ENCODE results near the gene INPP5K.
"Not testable (repeated sequence)": the region's sequence is repeated elsewhere in the genome, so short reads cannot be mapped to it uniquely, and the experiment has no call there.

Gene INPP5K

GRCh38 chr17:1508709-1509108 lies 7.7 kb downstream of the INPP5K start:
- in situ Hi-C loops (cut with MboI; ENCODE audit: low sequenced_read_pairs): not testable (repeated sequence)

- in situ Hi-C loops (cut with MboI; ENCODE audit: low sequenced_read_pairs): no loop called here
Measured at GRCh38 chr17:1506649-1507267, 9.7 kb downstream of the INPP5K start.

GRCh38 chr17:1505586-1505985 lies 10.8 kb downstream of the INPP5K start:
- in situ Hi-C loops (cut with MboI; ENCODE audit: low sequenced_read_pairs): no loop called here

GRCh38 chr17:1504866-1505265 lies 11.5 kb downstream of the INPP5K start:
- in situ Hi-C loops (cut with MboI; ENCODE audit: low sequenced_read_pairs): no loop called here

- in situ Hi-C loops (cut with MboI; ENCODE audit: low sequenced_read_pairs): no loop called here
Measured at GRCh38 chr17:1503699-1504098, 12.7 kb downstream of the INPP5K start.

- in situ Hi-C loops (cut with MboI; ENCODE audit: low sequenced_read_pairs): no loop called here
Measured at GRCh38 chr17:1498869-1499268, 17.5 kb downstream of the INPP5K start.

GRCh38 chr17:1498233-1498632 lies 18.2 kb downstream of the INPP5K start:
- in situ Hi-C loops (cut with MboI; ENCODE audit: low sequenced_read_pairs): no loop called here

GRCh38 chr17:1497831-1498230 lies 18.6 kb downstream of the INPP5K start:
- in situ Hi-C loops (cut with MboI; ENCODE audit: low sequenced_read_pairs): no loop called here

- in situ Hi-C loops (cut with MboI; ENCODE audit: low sequenced_read_pairs): no loop called here
Measured at GRCh38 chr17:1496869-1497268, 19.5 kb downstream of the INPP5K start.

- in situ Hi-C loops (cut with MboI; ENCODE audit: low sequenced_read_pairs): no loop called here
Measured at GRCh38 chr17:1495265-1495989, 21.0 kb downstream of the INPP5K start.

GRCh38 chr17:1494736-1495253 lies 21.6 kb downstream of the INPP5K start:
- in situ Hi-C loops (cut with MboI; ENCODE audit: low sequenced_read_pairs): no loop called here

GRCh38 chr17:1494203-1494602 lies 22.2 kb downstream of the INPP5K start:
- in situ Hi-C loops (cut with MboI; ENCODE audit: low sequenced_read_pairs): no loop called here

GRCh38 chr17:1493291-1493980 lies 23.0 kb downstream of the INPP5K start:
- in situ Hi-C loops (cut with MboI; ENCODE audit: low sequenced_read_pairs): no loop called here

GRCh38 chr17:1492249-1493206 lies 23.9 kb downstream of the INPP5K start, which contains the start of gene MYO1C:
Gene MYO1C, minus strand, starts transcription at chr17:1492686. Its CDS starts 199 bp downstream, at chr17:1492487.
- in situ Hi-C loops (cut with MboI; ENCODE audit: low sequenced_read_pairs): no loop called here

- in situ Hi-C loops (cut with MboI; ENCODE audit: low sequenced_read_pairs): no loop called here
Measured at GRCh38 chr17:1491443-1492248, 24.8 kb downstream of the INPP5K start.

- in situ Hi-C loops (cut with MboI; ENCODE audit: low sequenced_read_pairs): no loop called here
Measured at GRCh38 chr17:1490643-1491442, 25.6 kb downstream of the INPP5K start.

- in situ Hi-C loops (cut with MboI; ENCODE audit: low sequenced_read_pairs): no loop called here
Measured at GRCh38 chr17:1488826-1489270, 27.6 kb downstream of the INPP5K start.

GRCh38 chr17:1487939-1488825 lies 28.2 kb downstream of the INPP5K start:
- in situ Hi-C loops (cut with MboI; ENCODE audit: low sequenced_read_pairs): no loop called here

Data from HL-60/S4 treated with retinoic acid at 250 ng/mL for 4 days and 3 days (cell line).